Right lobe of liver (tissue), 4 donors: Measurements from ENCODE around the gene PTPRM.

ENCODE experiments used
- CTCF ChIP-seq, 4 donors: fragments of 200-600 bp in 3 of 4; fragments of 450-650 bp in 1 of 4; IDR thresholded peaks; one replicate each; pipeline versions ENCODE4 v1.5.1 to v1.8.0; 2016 to 2022; ENCODE audit warnings: antibody characterized with exemption in 4 of 4, mild to moderate bottlenecking in 2 of 4
- POLR2A ChIP-seq: fragments of 450-650 bp; IDR thresholded peaks from one replicate; pipeline ENCODE4 v1.6.1; 2017; ENCODE audit warnings: antibody characterized with exemption, mild to moderate bottlenecking
- donor health status: DM: no; HTN: no; CAD: no.
- donor health status: DM: no; HTN: no; CAD: no.
- donor health status: DM: no; HTN: yes; CAD: no.

GRCh38 chr18:7844017-7844416, 276.9 kb downstream of the PTPRM start:
- TF ChIP-seq CTCF (IDR thresholded peaks at IDR 0.05) (no peak), POLR2A (no peak)
